ENCODE results near the gene ABCC5. TPM values are rescaled to one million over a fixed set of nuclear protein-coding genes. Genes with fewer than 3 reads are reported as not detected.
"Not testable (repeated sequence)": the region's sequence is repeated elsewhere in the genome, so short reads cannot be mapped to it uniquely, and the experiment has no call there.

ABCC5 gene
- 10 to 100 TPM; 17.1 to 40.2 (median 24.6) TPM for polyA plus RNA-seq (ENCODE audit: insufficient read length in 10 of 10)
- long read RNA-seq, donor 1, full-length matches to known transcripts = 2 of 2 reads
- long read RNA-seq, donor 1, partial matches to known transcripts = 0 of 2 reads
- long read RNA-seq, donor 1, other reads (novel, unspliced or antisense) = 0 of 2 reads
- long read RNA-seq, donor 2, full-length matches to known transcripts = 2 of 2 reads
- long read RNA-seq, donor 2, partial matches to known transcripts = 0 of 2 reads
- long read RNA-seq, donor 2, other reads (novel, unspliced or antisense) = 0 of 2 reads
- long read RNA-seq, donor 3 = 0 reads
- long read RNA-seq, donor 4, full-length matches to known transcripts = 1 of 1 reads
- long read RNA-seq, donor 4, partial matches to known transcripts = 0 of 1 reads
- long read RNA-seq, donor 4, other reads (novel, unspliced or antisense) = 0 of 1 reads
- long read RNA-seq, donor 5, full-length matches to known transcripts = 5 of 5 reads
- long read RNA-seq, donor 5, partial matches to known transcripts = 0 of 5 reads
- long read RNA-seq, donor 5, other reads (novel, unspliced or antisense) = 0 of 5 reads
- long read RNA-seq, donor 6, full-length matches to known transcripts = 7 of 7 reads
- long read RNA-seq, donor 6, partial matches to known transcripts = 0 of 7 reads
- long read RNA-seq, donor 6, other reads (novel, unspliced or antisense) = 0 of 7 reads
- long read RNA-seq, donor 7, full-length matches to known transcripts = 9 of 9 reads
- long read RNA-seq, donor 7, partial matches to known transcripts = 0 of 9 reads
- long read RNA-seq, donor 7, other reads (novel, unspliced or antisense) = 0 of 9 reads
- long read RNA-seq, donor 8, full-length matches to known transcripts = 2 of 2 reads
- long read RNA-seq, donor 8, partial matches to known transcripts = 0 of 2 reads
- long read RNA-seq, donor 8, other reads (novel, unspliced or antisense) = 0 of 2 reads
- long read RNA-seq, donor 9, partial matches to known transcripts = 0 of 1 reads
- long read RNA-seq, donor 9, other reads (novel, unspliced or antisense) = 0 of 1 reads

DNA sequence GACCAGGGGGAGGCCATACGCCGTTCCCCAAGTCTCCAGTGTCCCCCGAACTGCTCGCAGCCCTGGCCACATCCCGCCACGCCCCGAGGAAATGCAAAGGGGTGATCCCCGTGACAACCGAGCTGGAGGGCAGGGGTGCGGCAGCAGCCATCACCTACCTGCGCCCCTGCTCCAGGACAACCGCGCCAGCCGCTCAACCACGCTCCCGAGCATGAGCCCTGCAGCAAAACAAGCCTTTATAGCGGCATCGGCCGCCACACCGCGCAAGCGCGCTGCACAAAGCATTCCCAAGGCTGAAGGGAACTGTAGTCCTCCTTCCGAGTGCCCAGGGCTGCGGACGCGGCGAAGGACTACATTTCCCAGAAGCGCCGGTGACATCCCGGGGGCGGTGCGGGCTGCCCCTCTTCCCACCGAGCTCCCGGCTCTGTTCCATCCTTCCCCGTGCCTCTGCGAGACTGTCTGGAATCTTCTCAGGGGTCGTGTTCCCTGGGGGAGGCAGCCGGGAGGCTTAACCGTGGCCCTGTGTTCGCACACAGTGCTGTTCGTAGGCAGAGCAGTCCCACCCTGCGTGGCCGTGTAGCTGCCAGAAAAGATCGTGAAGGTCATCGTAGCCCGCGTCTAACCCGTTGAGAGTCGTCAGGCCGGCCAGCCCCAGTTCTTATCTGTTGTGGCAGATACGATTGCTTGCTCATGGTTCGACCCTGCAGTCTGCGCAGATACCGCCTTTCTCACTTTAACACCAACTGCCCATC is at the start of gene ABCC5:
Gene ABCC5 (minus strand): TSS at position 213 of the 752 bp plus-strand sequence. CDS start 3,492 bp downstream, outside the sequence.
- peak; percentile 93 to 97 (median 95) for DNase-seq

DNA sequence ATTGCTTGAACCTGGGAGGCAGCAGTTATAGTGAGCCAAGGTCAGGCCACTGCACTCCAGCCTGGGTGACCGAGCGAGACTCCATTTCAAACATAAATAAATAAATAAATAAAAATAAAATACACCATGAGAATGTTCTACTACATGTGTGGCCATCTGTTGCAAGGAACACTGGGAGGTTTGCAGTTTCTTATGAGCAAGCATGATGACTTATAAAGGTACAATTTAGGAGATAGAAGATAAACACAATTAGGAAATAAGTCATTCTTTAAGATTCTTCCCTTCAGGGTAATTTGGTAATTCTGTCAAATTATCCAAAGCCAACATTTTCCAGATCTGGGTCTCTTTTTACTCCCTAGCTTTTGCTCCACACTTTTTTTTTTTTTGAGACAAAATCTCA is 48.5 kb upstream of the ABCC5 start:
- DNase-seq = no peak

DNA sequence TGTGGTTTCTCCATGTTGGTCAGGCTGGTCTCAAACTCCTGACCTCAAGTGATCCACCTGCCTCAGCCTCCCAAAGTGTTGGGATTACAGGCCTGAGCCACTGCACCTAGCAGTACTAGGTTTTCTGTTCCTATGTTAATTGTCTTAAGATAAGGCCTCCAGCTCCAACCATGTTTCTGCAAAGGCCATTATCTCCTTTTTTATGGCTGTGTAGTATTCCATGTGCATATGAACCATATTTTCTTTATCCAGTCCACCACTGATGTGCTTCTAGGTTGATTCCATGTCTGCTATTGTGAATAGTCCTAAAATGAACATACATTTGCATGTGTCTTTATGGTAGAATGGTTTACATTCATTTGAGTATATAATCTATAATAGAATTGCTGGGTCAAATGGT is 45.0 kb upstream of the ABCC5 start:
- DNase-seq = no peak

DNA sequence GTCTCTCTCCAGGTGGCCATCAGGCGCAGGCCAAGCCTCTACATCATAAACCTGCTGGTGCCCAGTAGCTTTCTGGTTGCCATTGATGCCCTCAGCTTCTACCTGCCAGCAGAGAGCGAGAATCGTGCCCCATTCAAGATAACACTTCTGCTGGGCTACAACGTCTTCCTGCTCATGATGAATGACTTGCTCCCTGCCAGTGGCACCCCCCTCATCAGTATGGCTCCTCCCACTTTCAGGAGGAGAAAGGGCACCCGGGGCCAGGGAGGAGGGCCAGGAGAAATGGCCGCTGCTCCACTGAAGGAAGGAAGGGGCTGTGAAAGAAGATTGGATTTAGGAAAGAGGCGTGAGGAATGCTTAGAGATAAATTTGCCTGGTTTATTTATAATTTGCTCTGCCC is 41.7 kb upstream of the ABCC5 start:
- no peak for DNase-seq

DNA sequence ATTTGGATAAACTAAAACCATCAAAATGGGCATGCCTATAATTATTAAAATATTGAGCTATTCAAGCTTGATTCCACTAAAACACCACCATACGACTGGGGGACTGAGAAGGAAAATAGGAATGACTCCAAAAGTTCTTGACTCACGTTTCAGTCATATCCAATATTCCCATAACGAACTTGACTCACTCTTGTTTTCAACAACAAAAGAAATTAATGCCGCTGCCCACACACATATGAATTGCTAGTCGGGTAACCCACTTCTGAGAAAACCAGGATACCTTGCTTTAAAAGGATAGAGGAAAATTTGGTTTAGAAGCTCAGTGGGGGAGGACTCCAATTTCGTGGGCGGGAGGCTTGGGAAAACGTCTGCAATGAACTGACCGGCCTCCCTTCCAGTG is 40.3 kb upstream of the ABCC5 start:
- peak in 1 of 3 donors; percentile 16 for DNase-seq

DNA sequence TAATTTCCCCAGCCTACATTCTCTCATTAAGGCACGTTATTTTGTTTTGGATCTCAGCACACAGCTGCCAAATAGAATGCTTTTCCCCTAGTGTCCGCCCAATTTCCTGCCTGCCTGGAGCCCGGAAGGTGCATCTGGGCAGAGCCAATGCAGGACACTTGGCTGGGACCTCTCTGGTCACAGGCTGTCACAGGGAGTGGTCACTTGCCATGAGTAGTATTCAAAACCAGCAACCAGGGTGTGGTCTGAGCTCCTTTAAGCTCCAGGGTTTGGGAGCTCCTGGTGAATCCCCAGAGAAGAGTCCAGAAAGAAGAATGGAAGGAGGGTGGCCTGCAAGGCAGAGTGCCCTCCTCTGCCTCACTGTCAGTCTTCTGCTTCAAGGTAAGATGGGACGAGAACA is 35.1 kb upstream of the ABCC5 start, which contains the start of gene HTR3C:
Gene HTR3C (plus strand): TSS at position 281 of the 400 bp plus-strand sequence. CDS start 34 bp downstream, at position 315.
- DNase-seq = no peak

DNA sequence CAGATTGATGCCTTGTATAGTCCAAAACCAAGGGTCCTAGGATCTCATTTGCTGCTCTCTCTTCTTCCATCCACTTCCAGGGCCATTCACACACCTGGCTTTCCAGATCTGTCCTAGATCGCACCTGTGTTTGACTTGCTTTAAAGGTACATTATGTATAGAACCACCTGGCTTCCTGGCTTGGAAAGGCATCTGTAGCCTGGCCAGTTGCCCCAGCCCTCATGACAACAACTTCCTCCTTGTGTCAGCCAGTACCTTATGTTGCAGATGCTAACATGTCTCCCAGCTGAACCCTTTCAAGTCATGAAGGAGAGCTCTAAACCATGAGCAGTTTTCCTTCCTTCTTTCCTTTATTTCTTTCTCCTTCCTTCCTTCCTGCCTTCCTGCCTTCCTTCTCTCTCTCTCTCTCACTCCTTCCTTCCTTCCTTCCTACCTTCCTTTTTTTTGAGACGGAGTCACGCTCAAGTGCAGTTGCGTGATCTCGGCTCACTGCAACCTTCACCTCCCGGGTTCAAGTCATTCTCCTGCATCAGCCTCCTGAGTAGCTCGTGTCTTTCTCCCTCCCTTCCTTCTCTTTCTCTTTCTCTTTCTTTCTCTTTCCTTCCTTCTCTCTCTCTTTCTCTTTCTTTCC is 32.6 kb upstream of the ABCC5 start:
- no peak for DNase-seq

DNA sequence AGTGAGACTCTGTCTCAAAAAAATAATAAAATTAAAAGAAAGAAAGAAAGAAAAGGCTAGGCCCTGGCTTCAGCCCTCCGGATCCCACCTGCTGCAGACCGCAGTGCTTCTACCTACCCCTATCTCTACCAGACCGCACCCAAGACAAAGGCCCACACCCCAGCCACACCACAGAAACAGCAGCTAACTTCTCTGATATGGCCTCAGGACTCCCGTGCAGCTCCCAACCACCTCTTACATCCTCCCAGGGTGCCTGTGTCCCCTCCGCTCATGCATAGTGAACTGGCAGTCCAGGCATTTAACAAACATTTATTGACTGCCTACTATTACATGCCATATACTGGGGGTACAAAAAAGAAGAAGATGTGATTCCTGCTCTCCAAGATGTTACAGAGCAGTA is 28.3 kb upstream of the ABCC5 start:
- DNase-seq = no peak

DNA sequence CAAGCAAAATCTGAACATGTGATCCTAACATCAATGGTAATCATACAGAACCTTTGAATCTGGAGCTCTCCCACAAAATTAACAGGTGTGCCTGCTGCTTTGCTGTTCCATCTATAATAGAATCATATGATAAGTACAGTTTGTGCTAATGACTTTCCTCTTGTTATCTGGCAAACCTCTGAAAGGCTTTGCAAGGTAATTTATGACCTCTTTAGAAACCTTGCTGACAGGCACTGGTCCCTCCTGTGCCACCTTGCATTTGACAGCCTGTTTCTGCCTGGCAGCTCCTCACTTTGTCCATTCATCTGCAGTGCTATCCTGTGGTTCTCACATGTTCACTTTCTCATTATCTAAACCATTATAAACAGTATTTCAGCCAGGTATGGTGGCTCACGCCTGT is 24.9 kb upstream of the ABCC5 start:
- no peak for DNase-seq

DNA sequence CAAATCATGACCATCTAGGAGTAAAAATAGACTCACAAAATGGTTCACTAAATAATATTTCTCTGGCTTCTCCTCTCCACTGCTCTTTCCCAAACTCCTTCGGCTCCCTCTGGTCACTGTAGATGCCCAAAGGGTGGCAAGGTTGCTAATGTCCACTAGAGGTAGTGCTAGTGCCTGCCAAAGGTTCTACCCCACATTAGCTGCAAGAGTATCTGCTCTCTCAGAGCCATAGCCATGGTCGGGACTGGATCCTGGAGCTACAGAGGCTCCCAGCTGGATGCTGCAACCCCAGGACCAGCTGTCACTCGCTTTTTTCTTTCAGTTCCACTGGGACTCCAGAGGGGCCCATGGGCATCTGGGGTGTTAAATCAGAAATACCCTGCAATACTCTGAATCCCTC is 22.3 kb upstream of the ABCC5 start:
- DNase-seq = no peak

DNA sequence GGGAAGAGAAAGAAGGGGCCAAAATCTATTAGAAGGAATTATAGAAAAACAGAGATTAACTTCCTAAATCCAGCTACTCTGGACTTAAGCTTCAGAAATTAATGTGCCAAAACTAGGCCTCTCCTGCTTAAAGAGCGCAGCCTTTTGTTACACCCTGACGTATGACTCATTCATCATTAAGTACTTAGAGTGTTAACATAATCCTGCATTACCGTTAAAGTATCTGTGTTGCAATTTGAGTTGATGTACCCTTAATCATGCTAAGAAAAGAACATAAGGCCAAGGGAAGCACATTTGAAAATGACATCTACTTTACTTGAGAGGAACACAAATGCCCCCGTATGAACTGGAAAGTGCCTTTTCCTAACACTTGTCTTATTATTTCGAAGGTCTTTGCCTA is 21.7 kb upstream of the ABCC5 start:
- DNase-seq = no peak

DNA sequence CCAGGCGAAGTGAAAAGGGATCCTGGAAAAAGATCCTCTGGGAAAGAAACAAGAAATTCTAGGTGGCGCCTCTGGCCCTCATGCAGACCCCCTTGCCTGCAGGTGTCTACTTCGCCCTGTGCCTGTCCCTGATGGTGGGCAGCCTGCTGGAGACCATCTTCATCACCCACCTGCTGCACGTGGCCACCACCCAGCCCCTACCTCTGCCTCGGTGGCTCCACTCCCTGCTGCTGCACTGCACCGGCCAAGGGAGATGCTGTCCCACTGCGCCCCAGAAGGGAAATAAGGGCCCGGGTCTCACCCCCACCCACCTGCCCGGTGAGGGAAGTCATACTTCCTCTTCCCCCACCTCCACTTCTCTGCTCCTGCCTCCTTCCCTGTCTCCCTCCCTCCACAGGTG is 20.6 kb upstream of the ABCC5 start:
- DNase-seq = not testable (repeated sequence)

DNA sequence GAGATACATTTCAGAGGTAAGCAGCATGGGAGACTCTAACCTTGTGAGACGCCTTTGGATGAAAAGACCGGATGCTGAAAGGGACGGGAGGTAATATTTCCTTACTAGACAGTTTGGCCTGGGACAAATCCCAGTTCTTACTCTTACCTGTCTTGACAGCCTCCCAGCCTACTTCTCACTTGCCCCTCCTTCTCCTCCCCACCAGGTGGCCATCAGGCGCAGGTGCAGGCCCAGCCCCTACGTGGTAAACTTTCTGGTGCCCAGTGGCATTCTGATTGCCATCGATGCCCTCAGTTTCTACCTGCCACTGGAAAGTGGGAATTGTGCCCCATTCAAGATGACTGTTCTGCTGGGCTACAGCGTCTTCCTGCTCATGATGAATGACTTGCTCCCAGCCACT is 20.1 kb upstream of the ABCC5 start:
- DNase-seq = no peak

DNA sequence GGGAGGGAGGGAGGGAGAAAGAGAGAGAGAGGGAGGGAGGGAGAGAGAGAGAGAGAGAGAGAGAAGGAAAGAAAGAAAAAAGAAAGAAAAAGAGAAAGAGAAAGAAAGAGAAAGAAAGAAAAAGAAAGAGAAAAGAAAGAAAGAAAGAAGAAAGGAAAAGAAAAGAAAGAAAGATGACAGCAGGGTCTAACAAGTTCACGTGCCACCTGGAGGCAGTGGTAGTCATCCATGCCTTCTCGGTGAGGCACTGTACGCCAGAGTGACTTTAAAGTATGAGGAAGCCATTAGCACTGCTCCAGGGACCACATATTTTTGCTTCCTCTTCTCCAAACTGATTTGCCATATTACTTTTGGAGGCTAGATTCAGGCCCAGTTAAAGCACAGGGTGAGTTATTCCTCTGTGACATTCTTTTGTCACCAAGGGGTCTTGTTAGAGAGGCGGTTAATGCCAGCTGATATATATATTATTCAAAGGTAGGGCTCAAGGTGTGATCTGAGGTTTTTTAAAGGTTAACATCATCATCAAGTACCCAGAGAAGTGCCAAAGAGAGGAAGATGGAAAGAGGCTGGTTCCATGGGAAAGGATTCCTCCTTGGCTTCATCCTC is 13.6 kb upstream of the ABCC5 start, which contains the start of gene HTR3D:
Gene HTR3D (plus strand): TSS at position 556 of the 606 bp plus-strand sequence. CDS start 0 bp downstream, at position 556.
- no peak for DNase-seq

DNA sequence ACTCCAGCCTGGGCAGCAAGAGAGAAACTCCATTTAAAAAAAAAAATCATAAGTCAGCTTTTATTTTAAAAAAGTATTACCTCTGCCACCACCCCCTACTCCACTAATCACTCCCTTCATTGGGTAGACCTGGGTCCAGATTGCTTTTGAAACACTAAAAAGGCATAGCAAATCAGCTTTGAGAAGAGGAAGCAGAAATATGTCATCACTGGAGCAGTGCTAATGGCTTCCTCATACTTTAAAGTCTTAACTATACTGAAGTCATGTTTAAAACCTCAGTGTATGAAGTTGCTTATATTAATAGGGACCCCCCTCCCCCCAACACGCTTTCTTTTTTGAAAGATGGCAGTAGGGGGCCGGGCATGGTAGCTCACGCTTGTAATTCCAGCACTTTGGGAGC is 12.9 kb upstream of the ABCC5 start:
- DNase-seq = no peak

DNA sequence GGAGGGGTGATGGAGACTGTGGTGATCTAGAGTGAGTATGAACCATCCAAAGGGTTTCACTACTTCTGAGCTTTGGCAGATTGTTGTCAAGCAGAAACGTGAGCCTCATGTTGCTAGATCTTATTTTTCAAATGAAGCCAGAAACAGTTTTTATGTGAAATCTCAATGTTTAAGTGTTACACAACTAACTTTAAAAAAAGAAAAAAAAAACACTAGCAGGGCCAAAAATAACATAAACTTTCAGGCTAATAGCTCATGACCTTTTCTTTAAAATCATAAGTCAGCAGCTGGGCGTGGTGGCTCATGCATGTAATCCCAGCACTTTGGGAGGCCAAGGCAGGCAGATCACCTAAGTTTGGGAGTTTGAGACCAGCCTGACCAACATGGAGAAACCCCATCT is 11.8 kb upstream of the ABCC5 start:
- DNase-seq = no peak

DNA sequence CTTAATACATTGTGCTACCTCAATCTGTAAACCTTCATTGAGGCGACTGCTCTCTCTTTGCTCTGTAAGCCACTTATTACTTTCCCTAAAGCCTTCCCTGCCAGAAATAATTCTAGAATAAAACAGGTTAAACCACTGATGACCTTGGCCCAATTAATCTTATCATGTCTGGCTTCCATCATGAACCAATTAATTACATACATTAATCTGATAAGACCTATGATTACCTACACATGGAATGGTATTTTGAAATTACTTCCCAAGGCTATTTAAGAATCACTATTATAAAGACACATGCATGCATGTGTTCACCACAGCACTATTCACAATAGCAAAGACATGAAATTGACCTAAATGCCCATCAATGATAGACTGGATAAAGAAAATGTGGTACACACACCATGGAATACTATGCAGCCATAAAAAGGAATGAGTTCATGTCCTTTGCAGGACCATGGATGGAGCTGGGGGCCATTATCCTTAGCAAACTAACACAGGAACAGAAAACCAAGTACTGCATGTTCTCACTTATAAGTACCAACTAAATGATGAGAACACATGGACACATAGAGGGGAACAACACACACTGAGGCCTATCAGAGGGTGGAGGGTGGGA is 10.7 kb upstream of the ABCC5 start:
- DNase-seq = not testable (repeated sequence)

DNA sequence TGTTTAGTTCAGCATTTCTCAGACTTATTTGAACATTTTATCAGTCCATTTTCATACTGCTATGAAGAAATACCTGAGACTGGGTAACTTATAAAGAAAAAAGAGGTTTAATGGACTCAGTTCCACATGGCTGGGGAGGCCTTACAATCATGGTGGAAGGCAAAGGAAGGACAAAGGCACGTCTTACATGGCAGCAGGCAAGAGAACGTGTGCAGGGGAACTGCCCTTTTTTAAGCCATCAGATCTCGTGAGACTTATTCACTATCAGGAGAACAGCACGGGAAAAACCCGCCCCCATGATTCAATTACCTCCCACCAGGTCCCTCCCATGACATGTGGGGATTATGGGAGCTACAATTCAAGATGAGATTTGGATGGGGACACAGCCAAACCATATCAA is 7.6 kb upstream of the ABCC5 start:
- not testable (repeated sequence) for DNase-seq

DNA sequence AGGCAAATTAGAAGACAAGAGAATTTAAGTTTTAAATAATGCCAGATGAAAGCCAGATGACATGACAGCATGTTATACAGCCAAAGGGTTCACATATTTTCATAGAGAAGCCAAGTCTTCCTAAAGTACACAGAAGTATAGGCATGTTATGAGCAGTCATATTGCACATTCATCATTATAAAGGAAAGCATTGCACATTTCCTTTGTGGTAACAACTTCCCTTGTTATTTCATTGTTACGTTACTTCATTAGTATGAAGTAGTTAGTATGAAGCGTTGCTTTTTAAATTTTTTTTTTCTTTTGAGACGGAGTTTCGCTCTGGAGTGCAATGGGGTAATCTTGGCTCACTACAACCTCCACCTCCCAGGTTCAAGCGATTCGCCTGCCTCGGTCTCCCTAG is 4.6 kb upstream of the ABCC5 start:
- no peak for DNase-seq

DNA sequence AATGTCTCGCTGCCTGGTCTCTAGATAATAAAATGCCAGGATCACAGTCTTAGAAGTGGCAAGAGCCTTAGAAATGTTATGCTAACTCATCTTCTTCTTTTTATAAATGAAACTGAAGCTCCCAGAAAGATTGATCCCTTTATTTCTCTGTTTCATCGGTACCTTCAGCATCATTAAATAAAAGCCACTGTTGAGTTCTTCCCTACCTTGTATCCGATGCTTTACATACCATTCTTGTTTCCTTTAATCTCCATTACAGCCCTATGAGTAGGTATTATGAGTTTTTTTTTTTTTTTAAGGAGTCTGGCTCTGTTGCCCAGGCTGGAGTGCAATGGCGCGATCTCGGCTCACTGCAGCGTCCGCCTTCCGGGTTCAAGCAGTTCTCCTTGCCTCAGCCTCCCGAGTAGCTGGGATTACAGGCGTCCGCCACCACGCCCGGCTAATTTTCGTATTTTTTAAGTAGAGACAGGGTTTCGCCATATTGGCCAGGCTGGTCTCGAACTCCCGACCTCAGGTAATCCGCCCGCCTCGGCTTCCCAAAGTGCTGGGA is 815 bp upstream of the ABCC5 start:
- DNase-seq = no peak
